NCI-H1694 treated with DMSO at 0.1 percent for 48 hours (cell line): ENCODE measurements around the gene NFATC3.
"Not testable (repeated sequence)": the region's sequence is repeated elsewhere in the genome, so short reads cannot be mapped to it uniquely, and the experiment has no call there.

Experiments
- DNase-seq: peaks from one replicate; lab custom pipeline; 2025; lab: John Stamatoyannopoulos, UW

Gene NFATC3

GRCh38 chr16:68088130-68088972 lies 3.2 kb downstream of the NFATC3 start:
- DNase-seq: no peak

- no peak for DNase-seq
Observed at GRCh38 chr16:68089067-68089466, 3.9 kb downstream of the NFATC3 start.

GRCh38 chr16:68090130-68090529 lies 5.0 kb downstream of the NFATC3 start:
- DNase-seq: no peak

- DNase-seq: no peak
Observed at GRCh38 chr16:68090533-68090932, 5.4 kb downstream of the NFATC3 start.

- DNase-seq: peak; percentile 6
Observed at GRCh38 chr16:68091380-68092261, 6.5 kb downstream of the NFATC3 start.

GRCh38 chr16:68092275-68092674 lies 7.1 kb downstream of the NFATC3 start:
- not testable (repeated sequence) for DNase-seq

- no peak for DNase-seq
Observed at GRCh38 chr16:68093816-68094613, 8.8 kb downstream of the NFATC3 start.

GRCh38 chr16:68094614-68094934 lies 9.4 kb downstream of the NFATC3 start:
- DNase-seq: no peak

GRCh38 chr16:68096491-68096890 lies 11.3 kb downstream of the NFATC3 start:
- no peak for DNase-seq

- no peak for DNase-seq
Observed at GRCh38 chr16:68097088-68097487, 11.9 kb downstream of the NFATC3 start.

- DNase-seq: no peak
Observed at GRCh38 chr16:68097895-68098294, 12.7 kb downstream of the NFATC3 start.

- no peak for DNase-seq
Observed at GRCh38 chr16:68100488-68100887, 15.3 kb downstream of the NFATC3 start.

GRCh38 chr16:68105611-68106010 lies 20.4 kb downstream of the NFATC3 start:
- DNase-seq: no peak

- not testable (repeated sequence) for DNase-seq
Observed at GRCh38 chr16:68107230-68107928, 22.2 kb downstream of the NFATC3 start.

- not testable (repeated sequence) for DNase-seq
Observed at GRCh38 chr16:68109156-68109555, 24.0 kb downstream of the NFATC3 start.

- not testable (repeated sequence) for DNase-seq
Observed at GRCh38 chr16:68110611-68111010, 25.4 kb downstream of the NFATC3 start.

GRCh38 chr16:68111379-68111778 lies 26.2 kb downstream of the NFATC3 start:
- DNase-seq: no peak

GRCh38 chr16:68113059-68113761 lies 28.0 kb downstream of the NFATC3 start:
- no peak for DNase-seq

- DNase-seq: no peak
Observed at GRCh38 chr16:68113765-68114240, 28.6 kb downstream of the NFATC3 start.

GRCh38 chr16:68114939-68115338 lies 29.8 kb downstream of the NFATC3 start:
- not testable (repeated sequence) for DNase-seq

GRCh38 chr16:68115851-68116250 lies 30.7 kb downstream of the NFATC3 start:
- no peak for DNase-seq
